ENCODE measurements around the gene ACOT11. TPM values are rescaled to one million over a fixed set of nuclear protein-coding genes. Genes with fewer than 3 reads are reported as not detected.

Gene ACOT11
- total RNA-seq, 4 donors from 2014 or later: 41.3 to 200 (median 119) TPM

DNA sequence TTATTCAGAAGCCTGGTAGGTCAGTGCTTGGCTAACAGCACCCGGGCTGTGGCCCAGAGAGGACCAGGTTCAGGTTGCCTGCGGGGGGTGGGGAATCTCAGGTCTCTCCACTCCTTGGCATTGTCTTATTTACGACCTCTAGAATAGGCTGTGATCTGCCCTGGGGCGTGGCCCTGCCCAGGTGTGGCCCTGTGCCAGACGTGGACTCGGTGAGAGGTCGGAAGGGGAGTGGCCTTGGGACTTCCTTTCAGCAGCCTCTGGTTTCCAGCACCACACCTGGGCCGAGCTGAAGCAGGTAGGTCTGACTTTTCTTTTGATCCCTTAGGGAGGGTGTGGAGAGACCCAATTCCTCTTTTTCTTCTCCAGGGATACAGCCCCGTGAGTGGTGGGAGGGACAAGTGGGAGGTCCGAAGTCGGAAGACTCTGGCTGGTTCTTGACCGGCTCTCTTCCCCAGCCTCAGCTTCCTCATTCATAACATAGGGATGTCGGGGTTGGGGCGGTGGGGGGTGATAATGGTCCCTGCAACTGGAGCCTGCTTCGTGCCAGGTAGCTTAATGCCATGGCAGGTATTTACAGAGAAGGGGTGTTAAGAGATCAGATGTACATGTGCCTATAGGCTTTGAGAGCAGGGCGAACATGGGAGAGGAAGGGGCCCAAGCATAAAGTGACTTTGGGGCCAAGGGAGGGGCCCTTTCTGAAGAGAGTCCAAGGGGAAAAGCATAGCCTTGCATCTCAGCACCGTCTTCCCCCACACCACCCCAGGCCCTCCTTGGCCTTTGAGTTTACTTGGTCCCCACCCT, 16.5 kb downstream of the ACOT11 start:
- Histone ChIP-seq H3K36me3 (no peaks in the 10 kb centered on the region), H3K9me3 (no peaks in the 10 kb centered on the region), H3K4me1 (peaks cover 0 to 25% (median 0%) of the 10 kb centered on the region in 4 donors), H3K4me3 (peak overlapping the region in 3 of 4 donors; percentile 22 to 59 (median 51)), H3K27me3 (no peaks in the 10 kb centered on the region), H3K27ac (peak overlapping the region in 3 of 4 donors; percentile 84 to 97 (median 91))
- TF ChIP-seq, protein P1, sequence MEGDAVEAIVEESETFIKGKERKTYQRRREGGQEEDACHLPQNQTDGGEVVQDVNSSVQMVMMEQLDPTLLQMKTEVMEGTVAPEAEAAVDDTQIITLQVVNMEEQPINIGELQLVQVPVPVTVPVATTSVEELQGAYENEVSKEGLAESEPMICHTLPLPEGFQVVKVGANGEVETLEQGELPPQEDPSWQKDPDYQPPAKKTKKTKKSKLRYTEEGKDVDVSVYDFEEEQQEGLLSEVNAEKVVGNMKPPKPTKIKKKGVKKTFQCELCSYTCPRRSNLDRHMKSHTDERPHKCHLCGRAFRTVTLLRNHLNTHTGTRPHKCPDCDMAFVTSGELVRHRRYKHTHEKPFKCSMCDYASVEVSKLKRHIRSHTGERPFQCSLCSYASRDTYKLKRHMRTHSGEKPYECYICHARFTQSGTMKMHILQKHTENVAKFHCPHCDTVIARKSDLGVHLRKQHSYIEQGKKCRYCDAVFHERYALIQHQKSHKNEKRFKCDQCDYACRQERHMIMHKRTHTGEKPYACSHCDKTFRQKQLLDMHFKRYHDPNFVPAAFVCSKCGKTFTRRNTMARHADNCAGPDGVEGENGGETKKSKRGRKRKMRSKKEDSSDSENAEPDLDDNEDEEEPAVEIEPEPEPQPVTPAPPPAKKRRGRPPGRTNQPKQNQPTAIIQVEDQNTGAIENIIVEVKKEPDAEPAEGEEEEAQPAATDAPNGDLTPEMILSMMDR (IDR thresholded peaks at IDR 0.05): no peak
- TF ChIP-seq POLR2A (IDR thresholded peaks at IDR 0.05): peak; percentile 92
- peak in 2 of 3 donors; percentile 94 to 96 for DNase-seq

DNA sequence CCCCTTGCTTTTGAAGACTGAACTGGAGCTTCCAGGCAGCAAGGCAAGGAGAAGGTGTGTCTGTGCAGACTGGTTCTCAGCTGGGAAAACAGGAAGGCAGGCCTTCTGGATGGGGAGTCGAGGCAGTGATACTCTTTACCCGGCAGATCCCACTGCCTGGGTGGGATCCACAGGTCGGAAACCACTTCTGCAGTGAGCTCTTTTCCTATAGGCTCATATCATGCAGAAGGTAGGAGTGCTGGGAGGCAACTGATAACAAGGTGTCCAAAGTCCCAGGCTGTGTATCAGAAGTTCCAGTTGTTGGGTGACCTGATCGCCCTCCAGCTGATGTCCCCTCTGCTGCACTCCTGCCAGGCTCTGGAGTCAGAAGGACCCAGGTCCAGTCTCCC, 17.1 kb downstream of the ACOT11 start:
- peaks cover 0 to 6% (median 0%) of the 10 kb centered on the region in 3 donors for H3K36me3 ChIP-seq
- H3K4me3 ChIP-seq: peak overlapping the region in 3 of 4 donors; percentile 22 to 59 (median 51)

DNA sequence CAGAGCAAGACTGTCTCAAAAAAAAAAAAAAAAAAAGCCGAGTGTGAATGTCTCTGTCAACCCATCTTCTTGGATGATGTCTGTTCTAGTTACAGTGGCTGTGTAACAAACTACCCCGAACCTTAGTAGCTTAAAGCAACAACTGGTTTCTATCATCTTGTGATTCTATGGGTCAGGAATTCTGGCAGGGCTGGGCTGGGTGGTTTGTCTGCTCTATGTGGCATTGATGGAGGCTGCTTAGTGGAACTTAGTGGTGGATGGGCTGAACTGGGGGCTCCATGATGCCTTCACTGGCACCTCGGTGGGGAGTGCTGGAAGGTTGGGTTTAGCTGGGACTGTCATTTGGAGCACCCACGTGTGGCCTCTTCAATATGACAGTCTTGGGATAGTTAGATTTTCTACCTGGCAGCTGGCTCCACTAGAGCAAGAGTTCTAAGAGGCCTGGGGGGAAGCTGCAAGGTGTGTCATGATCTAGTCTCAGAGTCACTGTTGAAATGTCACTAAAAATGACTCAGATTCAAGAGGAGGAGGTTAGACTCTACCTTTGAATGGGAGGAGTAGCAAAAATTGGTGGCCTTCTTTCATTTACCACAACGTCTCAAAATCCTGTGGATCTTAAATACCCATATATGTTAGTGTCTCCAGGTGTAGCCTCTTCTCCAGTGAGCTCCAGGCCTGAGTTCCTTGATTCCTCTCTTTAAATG, 18.6 kb downstream of the ACOT11 start:
- H3K36me3 ChIP-seq: peaks cover 0 to 8% (median 0%) of the 10 kb centered on the region in 3 donors
- no peak for DNase-seq
- H3K4me1 ChIP-seq: peaks cover 0 to 36% (median 0%) of the 10 kb centered on the region in 4 donors
- TF ChIP-seq, protein P1 (IDR thresholded peaks at IDR 0.05): no peak
- TF ChIP-seq POLR2A (IDR thresholded peaks at IDR 0.05): no peak
- peak overlapping the region in 1 of 4 donors; percentile 21 for H3K4me3 ChIP-seq
- no peak overlapping the region for H3K27ac ChIP-seq
- no peaks in the 10 kb centered on the region for H3K27me3 ChIP-seq
- H3K9me3 ChIP-seq: no peaks in the 10 kb centered on the region

More for the DNA sequence above, 17.1 kb downstream of the ACOT11 start:
- DNase-seq: peak in 2 of 3 donors; percentile 72 to 78
- peaks cover 0 to 31% (median 0%) of the 10 kb centered on the region in 4 donors for H3K4me1 ChIP-seq
- peak overlapping the region in 3 of 4 donors; percentile 84 to 97 (median 91) for H3K27ac ChIP-seq
- H3K27me3 ChIP-seq: no peaks in the 10 kb centered on the region
- no peaks in the 10 kb centered on the region for H3K9me3 ChIP-seq
- TF ChIP-seq, protein P1 (IDR thresholded peaks at IDR 0.05): peak in 1 of 6 experiments; percentile 2
- TF ChIP-seq POLR2A (IDR thresholded peaks at IDR 0.05): peak; percentile 77 to 78

DNA sequence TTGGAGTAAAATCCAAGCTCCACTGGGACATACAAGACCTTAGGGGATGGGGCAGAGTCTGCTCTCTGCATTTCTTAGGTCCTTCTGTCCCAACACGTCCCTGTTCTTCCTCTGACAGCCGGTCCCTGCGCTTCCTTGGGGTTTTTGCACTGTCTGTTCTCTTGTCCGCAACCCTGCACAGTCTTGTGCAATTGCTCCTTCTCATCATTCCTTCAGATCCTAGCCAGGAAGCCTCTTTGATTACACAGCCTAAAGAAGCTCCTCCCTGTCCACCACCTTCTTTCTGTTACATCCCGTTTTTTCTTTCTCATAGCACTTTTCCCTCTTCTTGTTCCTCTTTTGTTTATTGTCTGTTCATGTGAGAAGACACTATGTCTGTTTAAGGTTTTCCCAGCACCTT, 19.9 kb downstream of the ACOT11 start:
- DNase-seq: no peak
- peaks cover 0 to 39% (median 0%) of the 10 kb centered on the region in 4 donors for H3K4me1 ChIP-seq
- no peak overlapping the region for H3K27ac ChIP-seq
- no peaks in the 10 kb centered on the region for H3K9me3 ChIP-seq
- peak overlapping the region in 1 of 4 donors; percentile 19 for H3K4me3 ChIP-seq
- peaks cover 0 to 8% (median 0%) of the 10 kb centered on the region in 3 donors for H3K36me3 ChIP-seq
- no peak for TF ChIP-seq POLR2A (IDR thresholded peaks at IDR 0.05)
- TF ChIP-seq, protein P1 (IDR thresholded peaks at IDR 0.05): no peak
- H3K27me3 ChIP-seq: no peaks in the 10 kb centered on the region

DNA sequence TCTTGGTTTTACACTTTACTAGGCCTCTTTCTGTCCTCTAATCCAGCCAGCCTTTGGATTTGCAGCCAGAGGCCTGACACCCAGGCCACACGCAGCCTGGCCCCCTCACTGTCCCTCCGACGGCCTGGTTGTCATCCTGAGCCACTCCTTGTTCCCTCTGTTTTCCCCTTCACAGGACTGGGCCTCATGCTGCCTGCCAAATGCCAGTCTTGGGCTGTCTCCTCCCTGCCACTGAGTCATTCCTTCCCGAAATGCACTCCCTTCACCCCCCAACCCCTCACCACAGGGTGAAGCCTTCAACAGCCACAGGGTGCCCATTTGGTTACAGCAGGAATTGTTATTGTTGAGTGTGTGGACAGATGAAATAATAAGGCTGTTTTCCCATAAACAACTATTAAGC, 21.3 kb downstream of the ACOT11 start:
- no peak for DNase-seq
- Histone ChIP-seq H3K4me3 (no peak overlapping the region), H3K4me1 (peaks cover 0 to 34% (median 0%) of the 10 kb centered on the region in 4 donors), H3K9me3 (no peaks in the 10 kb centered on the region), H3K36me3 (peaks cover 0 to 8% (median 0%) of the 10 kb centered on the region in 3 donors), H3K27ac (no peak overlapping the region), H3K27me3 (no peaks in the 10 kb centered on the region)
- TF ChIP-seq, protein P1 (IDR thresholded peaks at IDR 0.05): no peak
- TF ChIP-seq POLR2A (IDR thresholded peaks at IDR 0.05): no peak
